GM18505 (cell line): ENCODE data around the gene ARL6IP4.

Experiments
- ATAC-seq: cut with Tn5 transposase; IDR thresholded peaks from one replicate; pipeline ENCODE4 v1.9.1; 2021; ENCODE audit not compliant: unreplicated experiment
- POLR2A ChIP-seq: IDR thresholded peaks from 4 replicates; pipeline ENCODE4 v1.6.1; 2011; ENCODE audit warnings: borderline replicate concordance; ENCODE audit not compliant: insufficient read depth, insufficient read length; ENCODE audit errors: extremely low read depth

Gene ARL6IP4

GRCh38 chr12:122994781-122995502 is 14.5 kb downstream of the ARL6IP4 start:
- ATAC-seq = no peak

DNA sequence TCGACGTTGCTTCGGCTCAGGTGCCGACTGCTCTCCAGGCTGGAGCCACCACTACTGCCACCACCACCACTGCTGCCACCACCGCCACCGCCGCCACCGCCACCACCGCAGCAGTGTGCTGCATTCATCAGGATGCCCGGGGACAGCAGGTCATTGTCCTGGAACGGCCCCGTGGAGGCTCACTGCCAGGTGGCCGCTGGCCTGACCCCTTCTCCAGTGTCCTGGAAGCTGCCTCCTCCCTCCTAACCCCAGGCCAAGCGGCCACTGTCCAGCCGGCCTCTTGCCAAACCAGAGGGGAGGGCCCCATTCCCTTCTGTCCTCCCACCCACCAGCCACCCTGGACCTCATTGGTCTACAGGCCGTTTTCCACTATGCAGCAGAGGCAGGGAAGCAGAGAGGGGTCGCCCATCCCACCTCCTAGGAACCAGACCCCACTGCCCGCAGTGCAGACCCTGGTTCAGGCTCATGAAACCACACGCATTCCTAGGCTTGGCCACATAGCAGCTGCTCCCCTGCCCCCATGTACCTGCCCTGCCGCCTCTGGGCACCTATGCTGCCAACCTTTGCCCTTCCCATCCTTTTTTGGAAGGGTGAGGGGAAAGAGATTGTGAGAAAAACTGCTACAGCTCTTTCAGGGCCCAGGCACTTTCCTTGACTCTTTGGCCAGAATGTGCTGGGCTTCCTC is 15.2 kb downstream of the ARL6IP4 start:
- ATAC-seq = no peak
- TF ChIP-seq POLR2A = no peak

More at GRCh38 chr12:122994781-122995502, 14.5 kb downstream of the ARL6IP4 start:
- no peak for TF ChIP-seq POLR2A

- ATAC-seq = no peak
- no peak for TF ChIP-seq POLR2A
Observed at GRCh38 chr12:122996188-122996601, 15.7 kb downstream of the ARL6IP4 start.

DNA sequence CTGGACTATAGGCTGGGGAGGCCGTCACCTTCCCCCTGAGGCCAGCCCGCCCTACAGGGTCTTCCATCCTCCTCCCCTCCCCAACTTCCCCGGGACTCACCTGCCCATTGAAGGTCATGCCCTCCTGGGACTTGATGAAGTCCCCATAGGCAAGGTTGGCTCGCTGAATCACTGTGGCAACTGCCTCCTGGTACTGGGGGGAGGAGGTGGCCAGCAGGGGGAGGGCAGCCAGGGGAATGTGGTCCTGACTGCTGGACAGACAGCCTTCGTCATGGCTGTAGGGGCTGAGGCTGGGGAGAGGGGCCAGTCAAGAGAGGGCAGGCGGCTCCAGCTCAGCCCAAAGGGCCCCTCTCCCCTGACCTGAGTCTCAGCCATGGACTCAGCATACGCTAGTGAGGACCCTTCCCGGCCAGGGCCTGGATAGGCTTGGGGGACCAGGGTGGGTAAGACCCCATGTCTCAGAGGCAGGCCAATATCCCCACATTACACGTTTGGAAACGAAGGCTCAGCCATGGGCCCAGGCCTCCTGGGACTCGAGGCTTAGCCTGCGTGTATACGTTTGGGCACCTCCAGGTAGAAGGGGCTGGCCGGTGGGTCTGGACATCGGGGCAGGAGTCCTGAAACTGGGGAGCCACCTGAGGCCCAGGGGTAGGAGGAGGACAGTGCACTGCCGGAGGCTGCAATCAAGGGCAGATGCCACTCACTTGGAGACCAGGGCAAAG is 16.3 kb downstream of the ARL6IP4 start:
- ATAC-seq = no peak
- no peak for TF ChIP-seq POLR2A

DNA sequence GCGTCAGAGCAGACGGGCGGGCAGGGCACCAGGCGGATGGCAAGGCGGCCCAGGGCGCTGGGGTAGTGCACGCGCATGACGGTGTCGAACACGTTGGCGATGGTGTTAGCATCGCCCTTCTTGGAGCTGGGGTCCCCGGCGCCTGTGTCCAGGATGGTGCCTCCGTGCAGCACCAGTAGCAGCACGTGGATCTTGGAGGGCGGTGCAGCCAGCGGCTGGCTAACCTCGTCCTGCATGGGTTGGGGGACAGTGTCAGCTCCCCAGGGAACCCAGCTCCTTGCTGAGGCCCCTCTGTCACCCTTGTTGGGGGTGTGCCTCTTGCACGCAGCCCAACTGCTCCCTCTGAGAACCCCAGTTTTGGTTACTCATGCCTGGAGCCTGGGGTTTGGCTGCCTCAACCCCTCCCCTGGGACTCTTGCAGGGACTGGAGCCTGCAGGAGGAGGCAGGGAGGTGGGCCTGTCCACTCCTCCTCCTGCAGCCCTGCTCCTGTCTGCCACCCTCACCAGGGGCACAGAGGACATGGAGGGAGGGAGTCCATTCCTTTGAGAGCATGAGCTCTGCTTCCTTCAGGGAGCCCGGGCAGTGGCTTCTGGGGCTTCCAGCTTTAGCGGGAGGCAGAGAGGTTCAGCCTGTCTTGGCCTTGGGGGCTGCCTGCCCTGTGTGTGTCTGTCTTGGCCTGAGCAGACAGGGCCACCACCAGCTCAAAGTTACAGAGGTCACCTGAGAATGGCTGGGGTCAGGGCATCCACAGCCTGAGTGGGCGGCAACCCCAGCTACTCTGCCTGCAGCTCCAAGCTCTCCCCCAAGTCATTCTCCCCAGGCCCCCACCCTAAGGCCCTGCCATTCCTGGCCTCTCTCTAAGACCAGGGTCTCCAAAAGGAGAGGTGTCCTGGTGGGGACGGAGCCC is 17.1 kb downstream of the ARL6IP4 start:
- no peak for ATAC-seq
- TF ChIP-seq POLR2A = no peak

DNA sequence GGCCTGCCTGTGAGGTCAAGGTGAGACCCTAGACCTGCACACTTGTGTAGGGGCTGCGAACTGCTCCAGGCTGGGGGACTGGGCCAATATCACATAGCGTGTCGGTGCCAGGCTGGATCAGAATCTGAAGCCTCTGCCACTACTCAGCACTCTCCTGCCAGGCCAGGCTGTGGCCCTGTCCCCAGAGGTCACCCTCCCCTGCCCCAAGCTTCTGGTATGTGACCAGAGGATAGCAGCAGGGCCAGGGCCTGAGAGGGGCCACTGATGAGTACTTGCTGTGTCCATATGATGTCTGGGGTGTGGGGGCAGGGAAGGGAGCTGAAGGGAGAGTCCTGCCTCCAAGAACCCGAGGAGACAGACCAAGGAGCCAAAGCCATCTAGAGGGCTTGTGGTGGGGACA is 17.8 kb downstream of the ARL6IP4 start:
- no peak for TF ChIP-seq POLR2A
- ATAC-seq = no peak

- ATAC-seq = no peak
Observed at GRCh38 chr12:122999196-122999946, 18.9 kb downstream of the ARL6IP4 start.

GRCh38 chr12:122999986-123000420 is 19.5 kb downstream of the ARL6IP4 start:
- no peak for TF ChIP-seq POLR2A

More at GRCh38 chr12:122999196-122999946, 18.9 kb downstream of the ARL6IP4 start:
- no peak for TF ChIP-seq POLR2A

GRCh38 chr12:123000578-123000977 is 20.1 kb downstream of the ARL6IP4 start:
- ATAC-seq = no peak
- no peak for TF ChIP-seq POLR2A

More at GRCh38 chr12:122999986-123000420, 19.5 kb downstream of the ARL6IP4 start:
- no peak for ATAC-seq

- no peak for TF ChIP-seq POLR2A
- ATAC-seq = no peak
Observed at GRCh38 chr12:123001464-123001863, 21.0 kb downstream of the ARL6IP4 start.

DNA sequence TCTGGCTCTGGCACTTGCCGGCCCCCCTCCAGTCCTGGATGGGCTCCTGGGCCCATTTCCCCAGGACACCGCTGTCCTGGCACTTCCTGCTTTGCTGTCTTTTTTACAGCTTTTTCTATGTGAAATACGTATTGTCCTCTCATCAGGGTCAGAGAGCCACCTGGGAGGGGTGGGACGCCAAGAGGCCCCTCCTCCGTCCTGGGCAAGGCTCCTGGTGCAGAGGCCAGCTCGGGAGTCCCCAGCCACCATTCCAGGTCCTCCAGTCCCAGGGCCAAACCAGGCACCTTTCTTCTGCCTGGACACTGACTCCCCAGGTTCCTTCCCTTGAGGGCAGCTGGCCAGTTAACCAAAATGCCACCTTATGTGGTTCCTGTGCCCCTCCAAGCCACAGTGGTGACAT is 22.8 kb downstream of the ARL6IP4 start:
- no peak for ATAC-seq
- TF ChIP-seq POLR2A = no peak

DNA sequence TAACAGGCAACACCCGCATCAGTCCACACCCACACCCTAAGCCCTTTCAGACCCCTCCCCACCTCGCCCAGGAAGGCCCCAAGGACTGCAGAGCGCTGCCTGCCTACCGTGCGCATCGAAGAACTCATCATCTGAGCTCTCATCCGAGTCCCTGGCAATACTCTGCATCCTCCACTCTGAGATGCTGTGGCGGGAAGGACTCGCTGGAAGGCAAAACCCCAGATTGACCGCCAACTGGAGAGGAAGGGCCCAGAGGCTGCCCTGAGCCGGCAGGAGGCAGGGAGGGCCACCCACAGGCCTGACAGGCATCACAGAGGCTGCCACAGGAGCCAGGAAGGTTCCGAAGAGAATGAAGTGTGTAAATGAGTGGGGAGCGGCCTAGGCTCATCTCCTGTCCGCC is 23.8 kb downstream of the ARL6IP4 start:
- TF ChIP-seq POLR2A = no peak
- ATAC-seq = no peak

DNA sequence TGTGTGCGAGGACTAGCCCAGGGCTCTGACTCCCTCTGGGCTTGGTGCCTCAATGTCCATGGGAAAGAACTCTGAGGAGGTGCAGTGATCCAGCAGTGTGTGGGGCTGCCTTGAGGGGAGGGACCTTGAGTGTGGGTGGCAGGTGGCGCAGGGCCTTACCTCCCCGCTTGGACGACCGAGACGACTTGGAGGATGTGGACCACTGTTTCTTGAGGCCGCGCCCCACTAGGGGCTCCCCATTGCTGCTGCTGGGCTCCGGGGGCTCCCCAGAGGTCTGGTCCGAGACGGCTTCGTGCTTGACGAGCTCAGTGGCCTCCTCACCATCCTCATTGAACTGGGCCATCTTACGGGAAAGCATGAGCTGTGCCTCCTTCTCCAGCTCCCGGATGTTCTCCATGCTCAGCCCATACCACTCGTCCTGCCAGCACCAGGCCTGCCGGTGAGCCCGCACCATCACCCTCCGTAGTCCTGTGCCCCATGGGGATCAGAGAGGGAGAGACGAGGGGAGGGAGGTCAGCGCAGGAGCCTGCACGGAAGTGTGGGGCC is 24.7 kb downstream of the ARL6IP4 start:
- no peak for TF ChIP-seq POLR2A
- ATAC-seq = no peak
